Activated T-helper 2 cell treated with anti-CD3 and anti-CD28 coated beads, Interferon-gamma antibody, Interleukin-2, Interleukin-4, amounts not matched to agents 10 μg/mL and 5 μg/mL and 100 μg/mL, durations not matched to agents 14 hours and 24 hours and 36 hours (primary cell): Measurements from ENCODE around the gene UBE2E2. TPM values are rescaled to one million over a fixed set of nuclear protein-coding genes. Genes with fewer than 3 reads are reported as not detected.
"Not testable (repeated sequence)": the region's sequence is repeated elsewhere in the genome, so short reads cannot be mapped to it uniquely, and the experiment has no call there.

ENCODE experiments used
- DNase-seq: peaks from one replicate; pipeline ENCODE4 v3.0.0; 2021; ENCODE audit warnings: low spot score
- H3K27ac Mint-ChIP-seq: one replicate; pipeline ENCODE4 v1.8.0; 2021; ENCODE audit warnings: mixed read lengths
- H3K27me3 Mint-ChIP-seq: one replicate; pipeline ENCODE4 v1.8.0; 2021; ENCODE audit warnings: low read depth, mixed read lengths
- H3K36me3 Mint-ChIP-seq: one replicate; pipeline ENCODE4 v1.8.0; 2021; ENCODE audit warnings: low read depth, mixed read lengths
- H3K4me1 Mint-ChIP-seq: one replicate; pipeline ENCODE4 v1.8.0; 2021; ENCODE audit warnings: low read depth, mixed read lengths
- H3K4me3 Mint-ChIP-seq: one replicate; pipeline ENCODE4 v1.8.0; 2021; ENCODE audit warnings: low read depth, mild to moderate bottlenecking, moderate library complexity, mixed read lengths
- H3K9me3 Mint-ChIP-seq: one replicate; pipeline ENCODE4 v1.8.0; 2021; ENCODE audit warnings: mixed read lengths
- intact Hi-C: fragments of 100-400 bp; cut with micrococcal nuclease; formaldehyde crosslinking; loops from one replicate; pipeline ENCODE4 v1.15.1; 2023
- total RNA-seq: library from RNA; stranded (reverse); gene quantifications from 2 replicates; pipeline ENCODE4 v1.2.3, GENCODE V29; 2022

UBE2E2 gene
- total RNA-seq, 1 donor from 2014 or later: 7.5 TPM

DNA sequence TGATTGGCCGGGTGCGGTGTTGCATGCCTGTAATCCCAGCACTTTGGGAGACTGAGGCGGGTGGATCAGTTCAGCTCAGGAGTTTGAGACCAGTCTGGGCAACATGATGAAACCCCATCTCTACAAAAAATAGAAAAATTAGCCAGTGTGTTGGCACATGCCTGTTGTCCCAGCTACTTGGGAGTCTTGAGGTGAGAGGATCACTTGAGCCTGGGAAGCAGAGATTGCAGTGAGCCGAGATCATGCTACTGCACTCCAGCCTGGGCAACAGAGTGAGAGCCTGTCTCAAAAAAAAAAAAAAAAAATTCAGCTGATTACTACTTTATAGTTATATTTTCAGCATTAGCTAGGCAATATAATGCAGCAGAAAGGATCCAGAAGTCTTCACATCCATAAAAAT, 133.7 kb downstream of the UBE2E2 start:
- H3K36me3 Mint-ChIP-seq, H3K27ac Mint-ChIP-seq, DNase-seq, H3K4me3 Mint-ChIP-seq, H3K4me1 Mint-ChIP-seq, H3K9me3 Mint-ChIP-seq, H3K27me3 Mint-ChIP-seq, intact Hi-C loops: not testable (repeated sequence)

DNA sequence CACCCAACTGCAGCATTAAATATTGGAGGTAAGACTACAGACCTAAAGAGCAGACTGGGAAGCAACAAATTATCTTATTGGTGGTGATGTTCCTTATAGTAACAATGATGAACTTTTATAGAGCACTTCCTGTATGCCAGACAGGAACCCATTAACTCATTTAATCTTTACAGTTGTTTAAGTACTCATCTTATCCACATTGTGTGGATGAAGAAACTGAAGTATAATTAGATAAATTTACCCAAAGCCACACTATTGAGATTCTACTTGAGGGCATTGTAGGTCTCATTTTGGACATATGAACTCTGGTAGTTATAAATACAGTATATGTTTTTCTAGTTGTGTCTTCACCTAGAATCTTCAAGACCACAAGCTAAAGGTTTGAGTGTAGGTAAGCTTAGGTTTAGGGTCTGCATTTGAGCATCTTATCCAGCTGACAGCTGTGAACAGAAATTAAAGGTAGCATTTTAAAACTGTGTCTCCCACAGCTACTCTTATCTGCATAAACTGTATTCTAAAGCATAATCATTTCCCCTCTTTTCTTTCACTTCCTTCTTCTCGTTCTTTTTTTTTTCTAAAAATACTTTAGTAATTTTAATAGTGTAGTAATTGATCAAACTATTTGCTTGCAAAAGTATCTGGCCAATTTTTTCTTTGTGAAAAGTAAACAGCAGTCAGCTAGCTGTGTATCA, 138.2 kb downstream of the UBE2E2 start:
- no peak overlapping the region for H3K27ac Mint-ChIP-seq

DNA sequence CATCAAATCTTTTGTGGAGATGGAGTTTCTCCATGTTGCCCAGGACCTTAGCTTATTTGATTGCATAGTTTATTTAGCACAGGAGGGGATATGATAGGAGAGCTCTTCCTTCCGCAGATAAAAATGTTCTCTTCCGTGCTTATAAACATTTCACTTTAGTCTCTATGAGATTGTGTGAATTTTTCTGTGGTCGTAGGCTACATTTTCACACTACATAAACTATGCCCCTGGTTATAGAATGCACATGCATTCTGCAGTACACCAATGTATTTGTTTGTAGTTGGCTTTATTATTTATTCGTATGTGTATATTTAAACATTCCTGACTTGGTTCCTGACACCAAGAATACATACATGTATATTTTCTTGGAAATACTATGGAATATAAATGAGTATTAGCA, 139.2 kb downstream of the UBE2E2 start:
- H3K27ac Mint-ChIP-seq: no peak overlapping the region
- no peak overlapping the region for H3K4me3 Mint-ChIP-seq
- H3K27me3 Mint-ChIP-seq: no peaks in the 10 kb centered on the region
- no peaks in the 10 kb centered on the region for H3K4me1 Mint-ChIP-seq
- H3K36me3 Mint-ChIP-seq: no peaks in the 10 kb centered on the region
- intact Hi-C loops: no loop called here
- H3K9me3 Mint-ChIP-seq: no peaks in the 10 kb centered on the region
- no peak for DNase-seq

More for the DNA sequence above, 138.2 kb downstream of the UBE2E2 start:
- no peaks in the 10 kb centered on the region for H3K36me3 Mint-ChIP-seq
- no peaks in the 10 kb centered on the region for H3K9me3 Mint-ChIP-seq
- DNase-seq: no peak
- H3K27me3 Mint-ChIP-seq: no peaks in the 10 kb centered on the region
- no peaks in the 10 kb centered on the region for H3K4me1 Mint-ChIP-seq
- no peak overlapping the region for H3K4me3 Mint-ChIP-seq
- intact Hi-C loops: no loop called here

DNA sequence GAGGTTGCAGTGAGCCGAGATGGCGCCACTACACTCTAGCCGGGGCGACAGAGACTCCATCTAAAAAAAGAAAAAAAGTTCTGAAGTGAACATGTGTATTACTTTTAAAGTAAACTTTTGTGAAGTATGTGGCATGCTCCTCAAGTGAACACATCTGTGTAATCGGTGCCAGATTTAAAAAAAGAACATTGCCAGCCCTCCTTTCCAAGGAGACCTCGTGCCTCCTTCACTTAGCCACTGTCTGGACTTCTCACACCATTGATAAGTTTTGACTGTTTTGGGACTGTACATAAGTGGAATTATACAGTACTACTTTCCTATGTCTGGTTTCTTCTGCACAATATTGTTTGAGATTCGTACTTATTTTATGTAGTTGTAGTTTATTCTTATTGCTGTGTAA, 140.4 kb downstream of the UBE2E2 start:
- intact Hi-C loops: no loop called here
- no peaks in the 10 kb centered on the region for H3K9me3 Mint-ChIP-seq
- H3K4me3 Mint-ChIP-seq: no peak overlapping the region
- DNase-seq: no peak
- H3K27me3 Mint-ChIP-seq: no peaks in the 10 kb centered on the region
- no peaks in the 10 kb centered on the region for H3K36me3 Mint-ChIP-seq
- no peaks in the 10 kb centered on the region for H3K4me1 Mint-ChIP-seq
- H3K27ac Mint-ChIP-seq: no peak overlapping the region

DNA sequence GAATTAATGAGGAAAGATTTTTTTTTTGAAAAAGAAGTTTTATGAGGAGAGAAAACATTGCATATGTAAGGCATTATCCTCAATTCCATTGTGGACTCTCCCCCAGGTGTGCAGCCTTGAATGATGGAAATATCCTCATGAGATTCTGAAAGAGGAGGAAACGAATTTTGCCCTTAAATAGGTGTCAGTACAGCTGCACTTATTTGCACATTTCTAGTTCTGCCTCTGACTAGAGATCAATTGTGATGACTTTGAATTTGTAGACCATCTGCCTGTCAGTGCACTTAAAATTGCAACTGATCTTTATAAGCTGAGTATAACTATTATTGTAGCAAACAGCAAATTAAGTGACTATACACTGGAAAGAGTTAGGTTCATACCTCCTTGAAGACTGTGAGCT, 141.8 kb downstream of the UBE2E2 start:
- no peak overlapping the region for H3K27ac Mint-ChIP-seq
- H3K36me3 Mint-ChIP-seq: no peaks in the 10 kb centered on the region
- H3K9me3 Mint-ChIP-seq: no peaks in the 10 kb centered on the region
- no peaks in the 10 kb centered on the region for H3K27me3 Mint-ChIP-seq
- intact Hi-C loops: no loop called here
- H3K4me3 Mint-ChIP-seq: no peak overlapping the region
- H3K4me1 Mint-ChIP-seq: no peaks in the 10 kb centered on the region
- DNase-seq: no peak

DNA sequence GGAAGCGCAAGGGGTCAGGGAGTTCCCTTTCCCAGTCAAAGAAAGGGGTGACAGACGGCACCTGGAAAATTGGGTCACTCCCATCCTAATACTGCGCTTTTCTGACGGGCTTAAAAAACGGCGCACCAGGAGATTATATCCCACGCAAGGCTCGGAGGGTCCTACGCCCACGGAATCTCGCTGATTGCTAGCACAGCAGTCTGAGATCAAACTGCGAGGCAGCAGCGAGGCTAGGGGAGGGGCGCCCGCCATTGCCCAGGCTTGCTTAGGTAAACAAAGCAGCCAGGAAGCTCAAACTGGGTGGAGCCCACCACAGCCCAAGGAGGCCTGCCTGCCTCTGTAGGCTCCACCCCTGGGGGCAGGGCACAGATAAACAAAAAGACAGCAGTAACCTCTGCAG, 146.3 kb downstream of the UBE2E2 start:
- H3K27me3 Mint-ChIP-seq, H3K4me1 Mint-ChIP-seq, H3K4me3 Mint-ChIP-seq, DNase-seq, intact Hi-C loops, H3K36me3 Mint-ChIP-seq, H3K27ac Mint-ChIP-seq, H3K9me3 Mint-ChIP-seq: not testable (repeated sequence)

DNA sequence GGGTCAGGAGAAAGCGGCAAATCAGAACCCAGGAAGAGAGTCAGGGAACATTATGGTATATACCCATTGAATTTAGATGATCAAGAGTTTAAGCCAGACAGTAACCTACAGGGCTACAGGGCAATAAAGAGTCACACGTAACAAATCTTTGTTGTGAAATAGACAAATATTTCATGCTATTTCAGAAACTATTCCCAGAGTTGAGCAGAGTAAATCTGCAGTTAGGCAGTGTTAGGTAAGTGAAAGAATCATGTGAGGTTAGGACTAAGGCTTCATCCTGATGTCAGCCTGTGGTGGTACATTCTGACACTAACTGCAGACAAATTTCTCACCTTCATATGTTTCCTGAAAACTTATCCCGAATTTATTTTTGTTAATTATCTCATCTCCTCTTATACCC, 153.0 kb downstream of the UBE2E2 start:
- H3K4me3 Mint-ChIP-seq: no peak overlapping the region
- no peaks in the 10 kb centered on the region for H3K9me3 Mint-ChIP-seq
- H3K4me1 Mint-ChIP-seq: no peaks in the 10 kb centered on the region
- no peak for DNase-seq
- intact Hi-C loops: no loop called here
- H3K27me3 Mint-ChIP-seq: no peaks in the 10 kb centered on the region
- H3K27ac Mint-ChIP-seq: no peak overlapping the region
- H3K36me3 Mint-ChIP-seq: no peaks in the 10 kb centered on the region

DNA sequence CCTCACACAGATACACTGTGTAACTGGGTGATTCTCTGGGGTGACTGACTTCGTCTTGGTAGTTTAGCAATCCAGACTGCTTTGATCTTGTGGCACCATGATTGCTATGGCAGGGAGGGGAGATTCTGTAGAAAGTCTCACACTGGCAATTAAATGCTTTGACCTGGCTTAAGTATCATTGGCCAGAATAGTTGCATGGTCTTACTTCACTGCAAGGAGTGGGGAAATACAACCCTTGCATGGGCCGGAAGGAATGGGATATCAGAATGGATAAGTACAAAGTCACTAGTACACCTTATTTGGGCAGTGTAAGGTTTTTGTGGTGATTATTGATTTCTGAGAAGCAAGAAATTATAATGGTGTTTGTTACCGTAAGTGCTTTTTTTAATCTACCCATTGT, 153.8 kb downstream of the UBE2E2 start:
- intact Hi-C loops: no loop called here
- H3K4me1 Mint-ChIP-seq: no peaks in the 10 kb centered on the region

DNA sequence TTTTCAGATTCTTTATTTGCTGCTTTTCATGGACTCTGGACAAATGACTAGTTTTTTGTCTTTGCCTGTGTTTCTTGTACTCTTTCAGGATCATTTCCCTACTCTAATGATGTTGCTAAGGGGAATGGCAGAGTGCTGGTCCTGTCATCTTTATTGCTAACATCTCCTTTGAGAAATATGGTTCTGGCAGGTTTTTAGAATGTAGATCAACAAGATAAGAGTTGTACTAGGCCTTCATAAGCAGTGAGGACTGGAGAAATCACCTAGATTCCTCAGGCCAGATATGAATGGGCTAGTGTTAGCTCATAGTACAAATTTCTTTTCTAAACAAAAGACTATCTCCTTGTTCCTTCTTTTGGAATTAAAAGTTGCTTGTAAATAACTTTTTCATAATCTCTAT, 156.0 kb downstream of the UBE2E2 start:
- Mint-ChIP-seq H3K36me3 (no peaks in the 10 kb centered on the region), H3K27me3 (no peaks in the 10 kb centered on the region), H3K4me1 (no peaks in the 10 kb centered on the region), H3K27ac (no peak overlapping the region), H3K9me3 (peaks cover 3% of the 10 kb centered on the region), H3K4me3 (no peak overlapping the region)
- no peak for DNase-seq
- intact Hi-C loops: no loop called here

More for the DNA sequence above, 153.8 kb downstream of the UBE2E2 start:
- no peaks in the 10 kb centered on the region for H3K27me3 Mint-ChIP-seq
- no peaks in the 10 kb centered on the region for H3K36me3 Mint-ChIP-seq
- H3K9me3 Mint-ChIP-seq: no peaks in the 10 kb centered on the region
- H3K4me3 Mint-ChIP-seq: no peak overlapping the region
- H3K27ac Mint-ChIP-seq: no peak overlapping the region
- DNase-seq: no peak

DNA sequence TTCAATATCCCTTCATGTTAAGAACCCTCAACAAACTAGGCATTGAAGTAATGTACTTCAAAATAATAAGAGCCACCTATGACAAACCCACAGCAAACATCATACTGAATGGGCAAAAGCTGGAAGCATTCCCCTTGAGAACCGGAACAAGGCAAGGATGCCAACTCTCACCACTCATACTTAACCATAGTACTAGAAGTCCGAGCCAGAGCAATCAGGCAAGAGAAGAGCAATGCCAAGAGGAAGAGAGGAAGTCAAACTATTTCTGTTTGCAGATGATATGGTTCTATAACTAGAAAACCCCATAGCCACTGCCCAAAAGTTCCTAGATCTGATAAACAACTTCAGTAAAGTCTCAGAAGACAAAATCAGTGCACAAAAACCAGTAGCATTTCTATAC, 161.9 kb downstream of the UBE2E2 start:
- no peak overlapping the region for H3K27ac Mint-ChIP-seq
- intact Hi-C loops: no loop called here
- H3K4me3 Mint-ChIP-seq: no peak overlapping the region
- H3K9me3 Mint-ChIP-seq: peaks cover 15% of the 10 kb centered on the region
- no peak for DNase-seq
- H3K27me3 Mint-ChIP-seq: no peaks in the 10 kb centered on the region
- no peaks in the 10 kb centered on the region for H3K36me3 Mint-ChIP-seq
- H3K4me1 Mint-ChIP-seq: no peaks in the 10 kb centered on the region

DNA sequence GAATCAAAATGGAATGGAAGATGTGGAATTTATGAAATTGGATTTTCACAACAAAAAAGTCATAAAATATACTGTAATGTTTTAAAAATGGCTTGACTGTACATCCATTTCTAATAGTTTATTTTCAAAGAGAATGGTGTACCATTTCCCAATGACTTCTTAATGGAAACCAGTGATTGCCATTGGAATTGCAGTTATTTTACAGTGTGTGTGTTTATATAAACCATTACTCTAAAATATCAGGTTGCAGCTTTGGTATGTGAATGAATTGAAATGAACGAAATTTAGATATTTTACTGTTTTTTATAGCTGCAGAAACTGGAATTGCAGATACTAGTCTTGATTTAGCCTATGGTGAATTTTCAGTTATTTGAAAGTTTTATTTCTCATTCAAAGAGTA, 165.6 kb downstream of the UBE2E2 start:
- no peaks in the 10 kb centered on the region for H3K27me3 Mint-ChIP-seq
- H3K9me3 Mint-ChIP-seq: peaks cover 15% of the 10 kb centered on the region
- H3K36me3 Mint-ChIP-seq: no peaks in the 10 kb centered on the region
- no peak overlapping the region for H3K27ac Mint-ChIP-seq
- no peak for DNase-seq
- intact Hi-C loops: no loop called here
- no peak overlapping the region for H3K4me3 Mint-ChIP-seq
- H3K4me1 Mint-ChIP-seq: no peaks in the 10 kb centered on the region

DNA sequence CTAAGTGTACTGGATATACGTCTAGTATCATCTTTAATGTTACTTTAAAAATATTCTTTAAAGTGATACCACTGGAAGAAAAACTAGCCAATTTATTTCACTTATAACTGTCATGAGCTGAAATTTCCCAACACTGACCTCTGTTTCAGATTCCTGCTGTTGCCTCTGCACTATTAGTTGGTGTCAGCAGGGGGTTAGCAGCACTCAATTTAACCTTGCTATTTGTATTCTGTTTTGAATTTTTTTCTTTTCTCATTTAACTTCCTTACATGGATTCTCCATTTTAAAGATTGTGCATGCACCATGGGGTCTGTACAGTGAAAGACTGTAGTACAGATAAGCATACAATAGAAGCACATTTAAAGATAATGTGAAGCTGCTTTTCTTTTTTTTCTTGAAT, 169.2 kb downstream of the UBE2E2 start:
- H3K27ac Mint-ChIP-seq: no peak overlapping the region
- peaks cover 4% of the 10 kb centered on the region for H3K27me3 Mint-ChIP-seq
- intact Hi-C loops: no loop called here
- H3K9me3 Mint-ChIP-seq: no peaks in the 10 kb centered on the region
- DNase-seq: no peak
- H3K36me3 Mint-ChIP-seq: no peaks in the 10 kb centered on the region
- H3K4me3 Mint-ChIP-seq: no peak overlapping the region
- no peaks in the 10 kb centered on the region for H3K4me1 Mint-ChIP-seq

DNA sequence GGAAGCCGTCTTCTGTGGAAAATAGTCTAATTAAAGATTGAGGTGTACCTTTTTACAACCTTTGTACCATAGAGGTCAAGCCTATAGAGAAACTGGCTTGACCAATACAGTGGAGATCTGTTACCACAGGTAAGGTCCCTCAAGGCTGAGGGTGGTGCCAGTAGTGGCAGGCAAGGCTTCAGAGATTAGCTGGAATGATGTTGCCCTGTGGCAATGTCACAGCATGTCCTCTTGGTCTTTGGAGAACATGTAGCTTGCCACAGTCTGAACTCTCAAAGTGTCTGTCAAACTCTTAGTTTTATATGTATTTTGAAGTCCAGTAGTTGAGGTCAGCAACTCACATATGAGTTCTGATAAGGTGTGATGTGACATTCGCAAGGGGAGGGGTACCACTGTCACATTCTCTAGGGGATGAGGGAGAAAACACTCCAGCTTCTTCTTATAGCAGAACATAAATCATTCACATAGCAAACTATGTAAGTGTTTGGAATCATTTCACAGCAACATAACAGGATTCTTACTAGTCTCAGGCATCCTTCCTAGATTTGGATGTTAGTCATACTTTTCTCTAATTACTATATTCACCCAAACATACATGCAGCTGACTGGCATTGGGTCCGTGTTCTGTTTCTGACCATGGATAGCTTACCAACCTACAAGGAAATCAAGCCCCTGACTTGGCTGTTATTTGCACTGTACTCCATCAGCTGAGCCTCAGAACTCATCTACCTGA, 173.6 kb downstream of the UBE2E2 start:
- DNase-seq: no peak
- H3K27ac Mint-ChIP-seq: no peak overlapping the region
- peaks cover 4% of the 10 kb centered on the region for H3K27me3 Mint-ChIP-seq
- peaks cover 2% of the 10 kb centered on the region for H3K4me1 Mint-ChIP-seq
- intact Hi-C loops: no loop called here
- no peak overlapping the region for H3K4me3 Mint-ChIP-seq
- no peaks in the 10 kb centered on the region for H3K9me3 Mint-ChIP-seq
- H3K36me3 Mint-ChIP-seq: no peaks in the 10 kb centered on the region
